OCI-LY1 (cell line): ENCODE measurements around the gene MR1.
A peak's percentile ranks its signal among the peaks of the same experiment; 100 is the strongest.

ENCODE experiments used
- H2AFZ ChIP-seq: fragments of 200-600 bp; sonication (generic), shearing (Covaris generic); 2 replicates; pipeline ENCODE4 v1.6.0; 2014; ENCODE audit warnings: antibody characterized with exemption, mild to moderate bottlenecking, low read length
- H3F3A ChIP-seq: fragments of 200-600 bp; sonication (generic), shearing (Covaris generic); 2 replicates; pipeline ENCODE4 v1.6.0; 2014; ENCODE audit warnings: mild to moderate bottlenecking, antibody characterized with exemption, low read length, moderate library complexity; ENCODE audit not compliant: insufficient read depth
- H3K27ac ChIP-seq: fragments of 200-600 bp; sonication (generic); 2 replicates; pipeline ENCODE4 v1.5.1; 2014; ENCODE audit warnings: low read length, mixed run types, mild to moderate bottlenecking, low read depth; ENCODE audit not compliant: poor library complexity, severe bottlenecking
- H3K27me3 ChIP-seq: fragments of 200-600 bp; sonication (generic); 2 replicates; pipeline ENCODE4 v1.6.0; 2014; ENCODE audit warnings: antibody characterized with exemption, mild to moderate bottlenecking, low read length, moderate library complexity; ENCODE audit not compliant: insufficient read depth
- H3K36me3 ChIP-seq: fragments of 200-600 bp; sonication (generic); 2 replicates; pipeline ENCODE4 v1.6.1; 2014; ENCODE audit warnings: mild to moderate bottlenecking, antibody characterized with exemption, low read length, moderate library complexity, mixed read lengths; ENCODE audit not compliant: insufficient read depth
- H3K4me1 ChIP-seq: fragments of 200-600 bp; sonication (generic); 2 replicates; pipeline ENCODE4 v1.5.1; 2014; ENCODE audit warnings: mild to moderate bottlenecking, low read length, moderate library complexity; ENCODE audit not compliant: insufficient read depth, severe bottlenecking
- H3K4me2 ChIP-seq: fragments of 200-600 bp; sonication (generic), shearing (Covaris generic); 2 replicates; pipeline ENCODE4 v1.6.1; 2014; ENCODE audit warnings: low read length
- H3K4me3 ChIP-seq: fragments of 200-600 bp; sonication (generic); 2 replicates; pipeline ENCODE4 v1.5.1; 2014; ENCODE audit warnings: low read length, low read depth, mild to moderate bottlenecking, mixed read lengths; ENCODE audit not compliant: poor library complexity, severe bottlenecking
- H3K79me2 ChIP-seq: fragments of 200-600 bp; shearing (Covaris generic); 2 replicates; pipeline ENCODE4 v1.6.1; 2016; ENCODE audit warnings: mixed run types, low read length, mixed read lengths; ENCODE audit not compliant: insufficient read depth
- H3K9ac ChIP-seq: fragments of 200-600 bp; sonication (generic), shearing (Covaris generic); 2 replicates; pipeline ENCODE4 v1.6.1; 2014; ENCODE audit warnings: mild to moderate bottlenecking, low read length, mixed read lengths
- H3K9me2 ChIP-seq: fragments of 200-600 bp; sonication (generic), shearing (Covaris generic); 2 replicates; pipeline ENCODE4 v1.6.1; 2014; ENCODE audit warnings: low read depth, mild to moderate bottlenecking, low read length, mixed read lengths
- H3K9me3 ChIP-seq: fragments of 200-600 bp; shearing (Covaris generic); 2 replicates; pipeline ENCODE4 v1.6.1; 2014; ENCODE audit warnings: low read length, mixed read lengths
- H4K20me1 ChIP-seq: fragments of 200-600 bp; sonication (generic), shearing (Covaris generic); 2 replicates; pipeline ENCODE4 v1.6.0; 2016; ENCODE audit warnings: mild to moderate bottlenecking, low read length; ENCODE audit not compliant: insufficient read depth
- CTCF ChIP-seq: fragments of 200-600 bp; sonication (generic), shearing (Covaris generic); IDR thresholded peaks from 2 replicates; pipeline ENCODE4 v1.5.1; 2017; ENCODE audit warnings: mild to moderate bottlenecking, antibody characterized with exemption, low read length, moderate library complexity, mixed read lengths
- EZH2 ChIP-seq: fragments of 200-600 bp; sonication (generic), shearing (Covaris generic); IDR thresholded peaks from 2 replicates; pipeline ENCODE4 v1.8.0; 2017; ENCODE audit warnings: borderline replicate concordance, mixed run types, mild to moderate bottlenecking, antibody characterized with exemption, low read length, moderate library complexity, mixed read lengths

Gene MR1

DNA sequence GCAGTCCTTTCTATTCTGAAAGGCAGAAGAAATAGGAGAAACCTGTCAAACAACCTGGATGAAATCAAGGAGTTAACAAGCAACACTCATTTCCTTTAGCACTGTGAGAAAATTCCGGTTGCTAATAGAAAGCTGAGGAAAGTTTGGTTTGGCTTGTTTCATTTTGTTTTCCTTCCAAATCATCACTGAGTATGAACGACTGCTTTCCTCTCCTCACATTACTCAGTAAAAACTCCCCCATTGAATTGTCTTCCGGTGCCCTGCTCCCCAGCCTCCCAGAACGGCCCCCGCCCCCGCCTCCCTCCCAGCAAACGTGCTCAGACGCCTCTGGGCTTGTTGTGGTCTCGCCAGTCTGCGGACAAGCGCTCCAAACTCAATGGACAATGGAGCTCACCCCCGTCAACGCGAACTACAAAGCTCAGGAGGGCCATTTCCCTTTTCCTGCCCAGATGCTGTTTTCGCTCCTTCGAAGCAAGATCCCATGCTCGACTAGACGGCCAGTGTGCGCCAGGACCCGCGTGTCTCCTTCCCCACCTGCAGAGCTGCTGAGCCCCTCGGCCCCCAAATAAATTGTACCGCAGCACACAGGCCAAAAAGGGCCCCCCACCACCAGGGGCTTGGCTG, 11.9 kb upstream of the MR1 start:
- H3K36me3 ChIP-seq: no peaks in the 10 kb centered on the region
- peaks cover 23% of the 10 kb centered on the region for H3K79me2 ChIP-seq
- no peaks in the 10 kb centered on the region for H3K9me2 ChIP-seq
- H3K27me3 ChIP-seq: no peaks in the 10 kb centered on the region
- H3K9me3 ChIP-seq: no peaks in the 10 kb centered on the region
- no peak overlapping the region for H2AFZ ChIP-seq
- H3F3A ChIP-seq: no peaks in the 10 kb centered on the region
- H3K4me3 ChIP-seq: peak overlapping the region; percentile 94
- H3K4me2 ChIP-seq: peak overlapping the region; percentile 99
- peak overlapping the region; percentile 33 for H3K27ac ChIP-seq
- H3K4me1 ChIP-seq: peaks cover 15% of the 10 kb centered on the region
- TF ChIP-seq CTCF: no peak
- peak overlapping the region; percentile 79 for H3K9ac ChIP-seq
- no peaks in the 10 kb centered on the region; the same call in 1 of the 2 replicates for H4K20me1 ChIP-seq

DNA sequence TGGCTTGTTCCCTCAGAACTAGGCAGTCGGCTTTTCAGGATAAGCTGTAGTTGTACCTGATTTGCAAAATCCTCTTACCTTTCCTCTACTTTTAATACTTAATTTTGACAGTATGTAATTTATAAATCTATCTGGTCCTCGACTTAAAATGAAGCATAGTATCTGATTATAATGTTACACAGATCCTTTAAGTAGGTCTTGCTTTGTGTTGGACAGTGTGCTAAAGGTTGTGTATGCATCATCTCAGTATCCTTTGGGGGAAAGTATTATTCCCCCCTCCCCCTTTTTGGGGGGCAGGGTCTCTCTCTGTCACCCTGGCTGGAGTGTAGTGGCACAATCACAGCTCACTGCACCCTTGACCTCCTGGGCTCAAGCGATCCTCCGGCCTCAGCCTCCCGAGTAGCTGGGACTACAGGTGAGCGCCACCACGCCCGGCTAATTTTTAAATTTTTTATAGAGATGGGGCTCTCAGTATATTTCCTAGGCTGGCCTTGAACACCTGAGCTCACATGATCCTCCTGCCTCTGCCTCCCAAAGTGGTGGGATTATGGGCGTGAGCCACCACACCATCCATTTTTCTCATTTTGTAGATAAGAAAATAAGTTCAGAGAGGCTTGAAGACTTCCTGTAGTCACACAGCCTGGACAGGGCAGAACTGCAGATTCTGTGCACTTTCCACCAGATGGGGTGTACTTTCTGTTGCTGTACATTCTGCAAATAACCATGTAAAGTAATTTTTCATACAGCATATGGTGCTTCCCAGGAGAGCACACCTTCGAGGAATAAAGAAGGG, 10.3 kb upstream of the MR1 start:
- H3K9ac ChIP-seq: no peak overlapping the region; the same call in 1 of the 2 replicates

DNA sequence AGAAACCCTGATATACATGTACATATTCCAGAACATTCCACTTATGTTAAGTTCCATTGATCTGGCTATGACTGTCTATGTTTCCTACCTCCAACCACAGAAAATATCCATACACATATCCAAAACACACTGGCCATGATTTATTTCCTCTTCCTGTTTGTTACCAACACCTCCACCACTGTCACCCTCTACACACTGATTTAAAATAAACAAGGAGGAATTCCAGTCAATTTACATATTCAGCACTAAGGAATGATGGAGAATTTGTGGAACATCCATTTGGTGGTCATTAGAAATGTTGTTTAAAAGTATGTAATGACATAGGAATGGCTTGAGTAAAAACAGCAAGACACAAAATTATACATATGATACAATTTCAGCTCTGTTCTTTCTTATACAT, 5.6 kb upstream of the MR1 start:
- no peaks in the 10 kb centered on the region for H3K79me2 ChIP-seq
- H3K27ac ChIP-seq: no peak overlapping the region
- no peaks in the 10 kb centered on the region for H3K27me3 ChIP-seq
- TF ChIP-seq EZH2 (no peak), CTCF (no peak)
- no peaks in the 10 kb centered on the region for H3K4me1 ChIP-seq
- no peak overlapping the region for H3K4me3 ChIP-seq
- H3K9me3 ChIP-seq: no peaks in the 10 kb centered on the region
- no peak overlapping the region for H3K4me2 ChIP-seq
- H3K36me3 ChIP-seq: no peaks in the 10 kb centered on the region
- H3K9ac ChIP-seq: no peak overlapping the region
- no peaks in the 10 kb centered on the region for H4K20me1 ChIP-seq
- no peaks in the 10 kb centered on the region for H3K9me2 ChIP-seq
- H2AFZ ChIP-seq: no peak overlapping the region
- no peaks in the 10 kb centered on the region for H3F3A ChIP-seq

More for the DNA sequence above, 10.3 kb upstream of the MR1 start:
- Histone ChIP-seq H3K4me2 (peak overlapping the region; percentile 99), H3K4me3 (peak overlapping the region; percentile 94), H4K20me1 (no peaks in the 10 kb centered on the region; the same call in 1 of the 2 replicates), H3K36me3 (no peaks in the 10 kb centered on the region), H3K9me3 (no peaks in the 10 kb centered on the region), H3K27ac (no peak overlapping the region), H2AFZ (no peak overlapping the region), H3K79me2 (peaks cover 17% of the 10 kb centered on the region), H3K9me2 (no peaks in the 10 kb centered on the region), H3K27me3 (no peaks in the 10 kb centered on the region), H3K4me1 (peaks cover 15% of the 10 kb centered on the region), H3F3A (no peaks in the 10 kb centered on the region)
- no peak for TF ChIP-seq EZH2
- TF ChIP-seq CTCF: no peak
